HepG2 (cell line): ENCODE data around the gene PRR14. TPM values are rescaled to one million over a fixed set of nuclear protein-coding genes. Genes with fewer than 3 reads are reported as not detected.
A peak's percentile ranks its signal among the peaks of the same experiment; 100 is the strongest.

Experiments
- ATAD3A ChIP-seq: sonication (generic); formaldehyde crosslinking; IDR thresholded peaks from 2 replicates; pipeline ENCODE4 v1.4.0; 2020; ENCODE audit warnings: missing genetic modification reagents
- BRCA1 ChIP-seq: sonication (generic); formaldehyde crosslinking; IDR thresholded peaks from 2 replicates; pipeline ENCODE4 v1.4.0; 2020; ENCODE audit warnings: missing genetic modification reagents
- CC2D1A ChIP-seq: sonication (generic); formaldehyde crosslinking; IDR thresholded peaks from 2 replicates; pipeline ENCODE4 v1.8.1; 2023; ENCODE audit warnings: mild to moderate bottlenecking, missing genetic modification reagents
- CHCHD3 ChIP-seq: sonication (generic); formaldehyde crosslinking; IDR thresholded peaks from 2 replicates; pipeline ENCODE4 v1.8.0; 2022; ENCODE audit warnings: mild to moderate bottlenecking, missing genetic modification reagents, moderate library complexity
- DNMT1 ChIP-seq: sonication (generic); formaldehyde crosslinking; IDR thresholded peaks from 2 replicates; pipeline ENCODE4 v1.5.1; 2020; ENCODE audit warnings: mild to moderate bottlenecking, missing genetic modification reagents
- FOXO1 ChIP-seq: sonication (generic); formaldehyde crosslinking; IDR thresholded peaks from 2 replicates; pipeline ENCODE4 v1.4.0; 2020; ENCODE audit warnings: missing genetic modification reagents
- GATAD1 ChIP-seq: IDR thresholded peaks from 2 replicates; pipeline ENCODE4 v1.6.1; 2016; ENCODE audit warnings: missing genetic modification reagents, missing compliant biosample characterization
- GFI1 ChIP-seq: sonication (generic); formaldehyde crosslinking; IDR thresholded peaks from 2 replicates; pipeline ENCODE4 v1.5.0; 2020; ENCODE audit warnings: missing genetic modification reagents, mild to moderate bottlenecking, borderline replicate concordance
- GLI4 ChIP-seq: sonication (generic); formaldehyde crosslinking; IDR thresholded peaks from 2 replicates; pipeline ENCODE4 v1.5.1; 2020; ENCODE audit warnings: missing genetic modification reagents, mild to moderate bottlenecking, moderate library complexity, borderline replicate concordance
- IRF2 ChIP-seq: IDR thresholded peaks from 2 replicates; pipeline ENCODE4 v1.6.1; 2018; ENCODE audit warnings: missing genetic modification reagents, missing compliant biosample characterization
- JDP2 ChIP-seq: sonication (generic); formaldehyde crosslinking; IDR thresholded peaks from 2 replicates; pipeline ENCODE4 v1.8.1; 2022; ENCODE audit warnings: missing genetic modification reagents, borderline replicate concordance
- MED13 ChIP-seq: sonication (generic); formaldehyde crosslinking; IDR thresholded peaks from 2 replicates; pipeline ENCODE4 v1.5.0; 2020; ENCODE audit warnings: missing genetic modification reagents
- NCOA5 ChIP-seq: sonication (generic); formaldehyde crosslinking; IDR thresholded peaks from 2 replicates; pipeline ENCODE4 v1.4.0; 2020; ENCODE audit warnings: missing genetic modification reagents
- NFE2L2 ChIP-seq: fragments of 150-350 bp; IDR thresholded peaks from 2 replicates; pipeline ENCODE4 v1.6.1; 2014; ENCODE audit warnings: low read length
- RERE ChIP-seq: IDR thresholded peaks from 2 replicates; pipeline ENCODE4 v1.6.1; 2016; ENCODE audit warnings: low read depth, missing genetic modification reagents, missing compliant biosample characterization
- RFX3 ChIP-seq: IDR thresholded peaks from 2 replicates; pipeline ENCODE4 v1.6.1; 2016; ENCODE audit warnings: missing biosample characterization, missing genetic modification reagents
- TFDP2 ChIP-seq: sonication (generic); formaldehyde crosslinking; IDR thresholded peaks from 2 replicates; pipeline ENCODE4 v1.4.0; 2020; ENCODE audit warnings: missing genetic modification reagents
- ZNF10 ChIP-seq: sonication (generic); formaldehyde crosslinking; IDR thresholded peaks from 2 replicates; pipeline ENCODE4 v1.4.0; 2020; ENCODE audit warnings: mild to moderate bottlenecking, low read depth, missing genetic modification reagents, borderline replicate concordance
- ZNF121 ChIP-seq: sonication (generic); formaldehyde crosslinking; IDR thresholded peaks from 2 replicates; pipeline ENCODE4 v1.5.0; 2020; ENCODE audit warnings: mild to moderate bottlenecking, missing genetic modification reagents
- ZNF224 ChIP-seq: sonication (generic); formaldehyde crosslinking; IDR thresholded peaks from 2 replicates; pipeline ENCODE4 v1.5.0; 2020; ENCODE audit warnings: mild to moderate bottlenecking, missing genetic modification reagents
- ZNF3 ChIP-seq: IDR thresholded peaks from 2 replicates; pipeline ENCODE4 v1.7.0; 2017; ENCODE audit warnings: inconsistent platforms
- ZNF317 ChIP-seq: sonication (generic); formaldehyde crosslinking; IDR thresholded peaks from 2 replicates; pipeline ENCODE4 v1.5.0; 2020; ENCODE audit warnings: mild to moderate bottlenecking, missing genetic modification reagents
- ZNF557 ChIP-seq: sonication (generic); formaldehyde crosslinking; IDR thresholded peaks from 2 replicates; pipeline ENCODE4 v1.4.0; 2020; ENCODE audit warnings: missing genetic modification reagents
- ZNF720 ChIP-seq: sonication (generic); formaldehyde crosslinking; IDR thresholded peaks from 2 replicates; pipeline ENCODE4 v1.4.0; 2020; ENCODE audit warnings: missing genetic modification reagents
- ZNF75D ChIP-seq: sonication (generic); formaldehyde crosslinking; IDR thresholded peaks from 2 replicates; pipeline ENCODE4 v1.8.1; 2023; ENCODE audit warnings: missing genetic modification reagents, mild to moderate bottlenecking, borderline replicate concordance
- polyA plus RNA-seq, 8 experiments: library from polyadenylated mRNA; depleted of rRNA in 3 of 8; stranded (reverse) in 7 of 8; unstranded in 1 of 8; fragments of >200 nt; fragmentation: Illumina TruSeq in 4 of 8; extraction: Trizol in 4 of 8; gene quantifications; 2 replicates each; pipeline versions ENCODE4 v1.2.1 to v1.2.3, GENCODE V29; 2011 to 2016; ENCODE audit warnings: low read depth in 4 of 8, missing spikeins in 1 of 8, mixed read lengths in 1 of 8; ENCODE audit not compliant: insufficient read depth in 1 of 8
- total RNA-seq, 5 experiments: library from RNA; depleted of rRNA; stranded (reverse); fragments of >200 nt; fragmentation: Illumina TruSeq; extraction: Trizol; gene quantifications; 2 replicates each; pipeline ENCODE4 v1.2.3, GENCODE V29; 2016; ENCODE audit warnings: low read depth in 1 of 5
- TF ChIP-seq, protein P1 (sequence below): IDR thresholded peaks from 2 replicates; pipeline ENCODE4 v1.6.1; 2012; ENCODE audit warnings: inconsistent platforms

PRR14 gene
- total and polyA plus RNA-seq, 2 of the 13 experiments (the other 11 are each of a cell fraction or from before 2014, with no cell fraction given), result 8.4 to 11.0 TPM

- TF ChIP-seq ZNF3 (CRISPR knock-in tag), result no peak
- no peak; the same call in 1 of the 2 replicates for TF ChIP-seq TFDP2 (CRISPR knock-in tag)
- no peak for TF ChIP-seq ZNF121
- no peak for TF ChIP-seq RERE (CRISPR knock-in tag)
- no peak for TF ChIP-seq ZNF75D (CRISPR knock-in tag)
- no peak for TF ChIP-seq GATAD1
- TF ChIP-seq JDP2 (CRISPR knock-in tag), result no peak
- no peak for TF ChIP-seq CHCHD3 (CRISPR knock-in tag)
- peak; percentile 27; the same call in 1 of the 2 replicates for TF ChIP-seq MED13 (CRISPR knock-in tag)
- no peak for TF ChIP-seq GLI4 (CRISPR knock-in tag)
- no peak for TF ChIP-seq NFE2L2
- TF ChIP-seq ATAD3A, result no peak
- no peak for TF ChIP-seq ZNF224 (CRISPR knock-in tag)
- no peak for TF ChIP-seq CC2D1A
- TF ChIP-seq BRCA1 (CRISPR knock-in tag), result no peak
- no peak for TF ChIP-seq RFX3
- TF ChIP-seq, protein P1, sequence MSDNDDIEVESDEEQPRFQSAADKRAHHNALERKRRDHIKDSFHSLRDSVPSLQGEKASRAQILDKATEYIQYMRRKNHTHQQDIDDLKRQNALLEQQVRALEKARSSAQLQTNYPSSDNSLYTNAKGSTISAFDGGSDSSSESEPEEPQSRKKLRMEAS, result no peak
- TF ChIP-seq IRF2 (CRISPR knock-in tag), result peak; percentile 0; the same call in 1 of the 2 replicates
- no peak for TF ChIP-seq NCOA5 (CRISPR knock-in tag)
- TF ChIP-seq ZNF557 (CRISPR knock-in tag), result no peak
- TF ChIP-seq ZNF10 (CRISPR knock-in tag), result no peak
- no peak for TF ChIP-seq DNMT1 (CRISPR knock-in tag)
- no peak for TF ChIP-seq FOXO1
- TF ChIP-seq ZNF720 (CRISPR knock-in tag), result no peak
- peak; percentile 84; the same call in 1 of the 2 replicates for TF ChIP-seq ZNF317 (CRISPR knock-in tag)
- 0 out of 2 replicates have a peak, but pooled peaks have one; percentile 18 for TF ChIP-seq GFI1
Observed at GRCh38 chr16:30658731-30659506, 8.2 kb downstream of the PRR14 start (continued).
